A673 (cell line): Measurements from ENCODE around the gene TNFAIP8. TPM values are rescaled to one million over a fixed set of nuclear protein-coding genes. Genes with fewer than 3 reads are reported as not detected.

ENCODE experiments used
- BruUV-seq: library from RNA; stranded (reverse); fragments of 400-500 nt; replicated peaks from 2 replicates; lab custom pipeline; 2021; lab: Mats Ljungman, UMichigan
- CTCF ChIA-PET: fragments of 300-600 bp; sonication (Branson Sonifier 250); formaldehyde crosslinking; loops from one replicate; lab custom pipeline; 2022; ENCODE audit warnings: antibody characterized with exemption; lab: Charles Lee
- POLR2A ChIA-PET: fragments of 300-600 bp; sonication (Branson Sonifier 250); formaldehyde crosslinking; loops from one replicate; lab custom pipeline; 2022; ENCODE audit warnings: antibody characterized with exemption; ENCODE audit not compliant: low non-redundant PET; lab: Charles Lee
- DNase-seq: peaks from one replicate; pipeline ENCODE4 v3.0.0-alpha.2; 2015; ENCODE audit warnings: low spot score
- H3K27ac ChIP-seq: fragments of 200-600 bp; sonication (generic); 2 replicates; pipeline ENCODE4 v1.5.1; 2016; ENCODE audit warnings: mixed run types, low read depth, mild to moderate bottlenecking, mixed read lengths, antibody characterized with exemption, low read length; ENCODE audit not compliant: poor library complexity, severe bottlenecking
- H3K27me3 ChIP-seq: fragments of 200-600 bp; sonication (generic); replicated peaks from 2 replicates; pipeline ENCODE4 v1.6.1; 2017; ENCODE audit warnings: mixed run types, low read depth, mild to moderate bottlenecking, mixed read lengths, antibody characterized with exemption, low read length; ENCODE audit not compliant: insufficient read depth, poor library complexity
- H3K36me3 ChIP-seq: fragments of 200-600 bp; sonication (generic); 2 replicates; pipeline ENCODE4 v1.6.1; 2016; ENCODE audit warnings: mixed run types, mild to moderate bottlenecking, mixed read lengths, antibody characterized with exemption, low read length; ENCODE audit not compliant: insufficient read depth, poor library complexity, severe bottlenecking
- H3K4me1 ChIP-seq: fragments of 200-600 bp; sonication (generic); 2 replicates; pipeline ENCODE4 v1.6.1; 2017; ENCODE audit warnings: mixed run types, mild to moderate bottlenecking, mixed read lengths, antibody characterized with exemption, low read length; ENCODE audit not compliant: insufficient read depth, poor library complexity, severe bottlenecking
- H3K4me3 ChIP-seq: fragments of 200-600 bp; sonication (generic); 2 replicates; pipeline ENCODE4 v1.5.1; 2016; ENCODE audit warnings: low read depth, mixed run types, mild to moderate bottlenecking, mixed read lengths, low read length; ENCODE audit not compliant: poor library complexity, severe bottlenecking
- H3K9me3 ChIP-seq: fragments of 200-600 bp; sonication (generic); 2 replicates; pipeline ENCODE4 v1.6.1; 2016; ENCODE audit warnings: mixed run types, low read depth, mild to moderate bottlenecking, mixed read lengths, antibody characterized with exemption, low read length; ENCODE audit not compliant: poor library complexity, severe bottlenecking
- EZH2 ChIP-seq: fragments of 200-600 bp; sonication (generic); IDR thresholded peaks from 2 replicates; pipeline ENCODE4 v1.6.1; 2017; ENCODE audit warnings: borderline replicate concordance, low read depth, mild to moderate bottlenecking, mixed read lengths, antibody characterized with exemption, low read length; ENCODE audit not compliant: poor library complexity, severe bottlenecking
- intact Hi-C: fragments of 100-400 bp; cut with micrococcal nuclease; formaldehyde crosslinking; loops from one replicate; pipeline ENCODE4 v1.10.0; 2022; ENCODE audit not compliant: unreplicated experiment
- total RNA-seq: library from RNA; stranded (reverse); gene quantifications from 2 replicates; pipeline ENCODE4 v1.2.3, GENCODE V29; 2021
- TF ChIP-seq, protein P1 (sequence below): fragments of 300-800, 200-600 bp; sonication (generic); conservative IDR thresholded peaks from 2 replicates; pipeline ENCODE4 v1.5.1; 2017; ENCODE audit warnings: low read depth, mild to moderate bottlenecking, antibody characterized with exemption, low read length, moderate library complexity, mixed read lengths

Gene TNFAIP8
- total RNA-seq, 1 experiment from 2014 or later = 6.8 TPM

DNA sequence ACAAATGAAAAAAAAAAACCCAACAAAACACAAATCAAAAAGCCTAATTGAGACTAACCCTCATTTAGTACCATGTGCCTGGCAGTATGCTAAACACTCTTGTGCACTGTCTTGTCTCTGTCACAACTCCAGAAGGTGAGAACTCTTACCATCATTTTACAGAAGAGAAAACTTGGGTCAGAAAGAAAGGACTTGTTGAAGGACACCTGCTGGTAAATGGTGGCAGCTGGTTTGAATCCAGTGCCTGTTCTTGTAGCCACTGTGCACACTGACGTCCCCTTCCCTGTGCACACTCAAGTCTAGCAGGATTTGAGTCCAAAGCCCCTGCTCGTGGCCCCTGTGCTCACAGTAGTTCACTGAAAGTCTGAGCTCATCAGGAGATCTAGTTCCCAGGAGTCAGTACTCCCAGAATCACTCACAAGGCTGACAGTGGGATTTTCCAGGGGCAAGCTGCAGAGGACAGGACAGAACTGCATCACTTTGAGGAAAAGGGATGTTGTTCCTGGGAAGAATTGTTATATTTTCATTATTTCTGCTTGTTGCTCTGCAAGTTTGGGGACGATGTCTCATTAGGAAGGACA is 53.5 kb downstream of the TNFAIP8 start:
- ChIA-PET CTCF (no interaction called here), POLR2A (no interaction called here)
- Histone ChIP-seq H3K27ac (no peak overlapping the region), H3K27me3 (no peaks in the 10 kb centered on the region), H3K4me3 (no peak overlapping the region), H3K4me1 (peaks cover 10% of the 10 kb centered on the region), H3K9me3 (no peaks in the 10 kb centered on the region), H3K36me3 (no peaks in the 10 kb centered on the region)
- intact Hi-C loops = no loop called here
- TF ChIP-seq, protein P1, sequence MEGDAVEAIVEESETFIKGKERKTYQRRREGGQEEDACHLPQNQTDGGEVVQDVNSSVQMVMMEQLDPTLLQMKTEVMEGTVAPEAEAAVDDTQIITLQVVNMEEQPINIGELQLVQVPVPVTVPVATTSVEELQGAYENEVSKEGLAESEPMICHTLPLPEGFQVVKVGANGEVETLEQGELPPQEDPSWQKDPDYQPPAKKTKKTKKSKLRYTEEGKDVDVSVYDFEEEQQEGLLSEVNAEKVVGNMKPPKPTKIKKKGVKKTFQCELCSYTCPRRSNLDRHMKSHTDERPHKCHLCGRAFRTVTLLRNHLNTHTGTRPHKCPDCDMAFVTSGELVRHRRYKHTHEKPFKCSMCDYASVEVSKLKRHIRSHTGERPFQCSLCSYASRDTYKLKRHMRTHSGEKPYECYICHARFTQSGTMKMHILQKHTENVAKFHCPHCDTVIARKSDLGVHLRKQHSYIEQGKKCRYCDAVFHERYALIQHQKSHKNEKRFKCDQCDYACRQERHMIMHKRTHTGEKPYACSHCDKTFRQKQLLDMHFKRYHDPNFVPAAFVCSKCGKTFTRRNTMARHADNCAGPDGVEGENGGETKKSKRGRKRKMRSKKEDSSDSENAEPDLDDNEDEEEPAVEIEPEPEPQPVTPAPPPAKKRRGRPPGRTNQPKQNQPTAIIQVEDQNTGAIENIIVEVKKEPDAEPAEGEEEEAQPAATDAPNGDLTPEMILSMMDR = no peak
- no peak for TF ChIP-seq EZH2
- BruUV-seq = no TSS peak
- DNase-seq = no peak

DNA sequence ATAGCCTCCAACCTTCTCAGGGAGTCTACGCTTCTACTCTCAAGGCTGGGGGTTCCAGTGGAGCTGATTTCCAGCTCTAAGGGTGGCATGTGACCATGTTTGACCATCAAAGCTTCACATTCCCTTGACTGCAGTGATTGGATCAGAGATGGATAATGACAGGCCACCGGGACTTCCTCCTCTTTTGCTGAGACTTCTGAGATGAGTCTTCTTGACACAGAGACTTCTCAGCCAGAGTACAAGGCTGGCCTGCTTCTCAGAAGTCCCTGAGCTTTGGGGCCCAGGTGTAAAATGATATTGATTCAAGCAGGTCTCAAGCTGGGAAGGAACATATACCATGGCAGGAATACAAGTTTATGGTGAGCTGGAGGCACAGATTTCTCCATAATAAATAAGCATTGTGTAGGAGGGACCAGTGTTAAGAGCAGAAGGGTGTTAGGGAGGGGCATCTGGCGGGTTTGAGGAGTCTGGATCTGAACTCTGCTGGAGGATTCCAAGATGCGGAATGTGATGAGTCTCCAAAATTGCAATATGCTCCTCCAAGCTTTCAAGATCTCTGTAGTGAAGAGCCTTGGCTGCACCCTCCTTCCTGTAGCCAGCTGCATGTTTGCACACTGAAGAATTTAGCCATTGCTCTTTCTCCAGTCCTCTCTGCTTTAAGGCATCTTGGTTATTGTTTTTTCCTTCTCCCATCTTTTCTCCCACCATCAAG is 54.8 kb downstream of the TNFAIP8 start:
- BruUV-seq = no TSS peak
- Histone ChIP-seq H3K36me3 (no peaks in the 10 kb centered on the region), H3K4me3 (no peak overlapping the region), H3K4me1 (peaks cover 10% of the 10 kb centered on the region), H3K27ac (no peak overlapping the region), H3K9me3 (no peaks in the 10 kb centered on the region), H3K27me3 (no peaks in the 10 kb centered on the region)
- TF ChIP-seq, protein P1 = no peak
- no peak for TF ChIP-seq EZH2
- DNase-seq = no peak
- ChIA-PET POLR2A (no interaction called here), CTCF (no interaction called here)
- intact Hi-C loops = loop anchor here (1.0 to 5.0 kb wide), 3 partner anchors 93 to 388 kb away; no protein-coding TSS in a partner anchor

DNA sequence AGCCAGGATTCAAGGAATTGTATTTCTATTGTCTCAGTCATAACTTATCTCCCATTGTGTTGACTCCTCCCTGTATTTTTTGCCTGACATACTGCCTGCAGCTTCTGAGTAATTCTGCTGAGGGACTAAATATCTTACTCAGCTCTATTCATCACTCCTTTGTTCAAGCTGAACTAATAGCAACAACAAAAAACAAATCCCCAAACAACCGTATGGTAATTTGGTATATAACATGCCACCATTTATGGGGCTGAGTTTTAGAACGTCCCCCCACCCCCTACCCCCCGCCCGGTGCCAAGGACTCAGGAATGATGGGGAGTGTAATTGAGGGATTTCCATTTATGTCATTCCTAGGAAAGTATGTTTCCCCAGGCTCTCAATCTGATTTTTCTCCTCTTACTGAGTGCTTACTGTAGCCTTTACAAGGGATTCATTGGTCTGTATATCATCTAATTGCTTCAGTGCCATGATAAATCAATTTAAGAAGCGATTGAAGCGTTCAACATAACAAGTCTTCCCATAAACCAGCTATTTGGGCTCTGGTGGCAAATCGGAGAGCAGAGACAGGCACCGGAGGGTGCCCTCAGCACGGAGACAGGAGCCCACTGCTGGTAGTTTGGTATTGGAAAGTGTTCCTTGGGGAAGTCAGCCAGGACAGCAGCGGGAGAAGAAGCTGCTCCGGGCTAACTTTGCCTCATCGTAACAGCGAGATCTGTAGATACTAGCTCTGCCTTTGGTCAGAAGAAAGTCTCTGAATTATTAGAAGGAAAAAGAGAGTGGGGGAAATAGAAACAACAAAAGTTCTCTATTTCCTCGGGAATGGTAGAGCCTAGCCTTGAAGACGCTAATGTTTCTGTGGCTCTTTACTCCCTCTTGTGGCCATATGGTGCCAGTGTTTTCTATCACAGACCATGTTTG is 55.8 kb downstream of the TNFAIP8 start:
- H3K27me3 ChIP-seq = no peaks in the 10 kb centered on the region
- peak overlapping the region; percentile 48 for H3K4me3 ChIP-seq
- no TSS peak for BruUV-seq
- CTCF ChIA-PET = interaction anchor here (0.6 to 2.4 kb wide), 6 partner anchors 12 to 449 kb away, joined by 3 to 13 read pairs (median 4); partner anchors contain the start of gene DTWD2
- no peaks in the 10 kb centered on the region for H3K9me3 ChIP-seq
- peaks cover 10% of the 10 kb centered on the region for H3K4me1 ChIP-seq
- intact Hi-C loops = loop anchor here (1.0 to 5.0 kb wide), 5 partner anchors 94 to 423 kb away; partner anchors contain the start of gene DTWD2
- H3K36me3 ChIP-seq = no peaks in the 10 kb centered on the region
- POLR2A ChIA-PET = interaction anchor here (0.7 kb wide), 2 partner anchors 10 to 16 kb away, joined by 4 to 18 read pairs; no protein-coding TSS in a partner anchor
- peak; percentile 84 for DNase-seq
- H3K27ac ChIP-seq = no peak overlapping the region
- TF ChIP-seq EZH2 = no peak
- TF ChIP-seq, protein P1 = peak; percentile 91
